ENCODE measurements around the gene TBC1D9. TPM values are rescaled to one million over a fixed set of nuclear protein-coding genes. Genes with fewer than 3 reads are reported as not detected.

TBC1D9 gene
- total RNA-seq, 2 experiments from 2014 or later: 0.20 to 0.33 TPM

- intact Hi-C loops (cut with DNase I, micrococcal nuclease): no loop called here
- TF ChIP-seq CTCF (IDR thresholded peaks at IDR 0.05): no peak
- no peak overlapping the region for H3K27ac Mint-ChIP-seq
- H3K4me1 ChIP-seq (ENCODE audit: insufficient read depth, low read length): no peaks in the 10 kb centered on the region
- H3K36me3 ChIP-seq (ENCODE audit: insufficient read depth, low read length): no peaks in the 10 kb centered on the region
- H3K4me3 ChIP-seq (ENCODE audit: low read length): no peak overlapping the region
- no peaks in the 10 kb centered on the region for H3K4me1 Mint-ChIP-seq (ENCODE audit: low read depth)
- DNase-seq: no peak
- H3K27ac ChIP-seq (ENCODE audit: low read depth in 1 of 2, low read length in 2 of 2): no peak overlapping the region
- CTCF ChIA-PET: no interaction called here
- no peaks in the 10 kb centered on the region for H3K36me3 Mint-ChIP-seq (ENCODE audit: low read depth)
- H3K27me3 Mint-ChIP-seq: peaks cover 18% of the 10 kb centered on the region
- peaks cover 0 to 8% of the 10 kb centered on the region in 2 experiments for H3K27me3 ChIP-seq (ENCODE audit: control insufficient read depth in 1 of 2, insufficient read depth in 2 of 2, low read length in 2 of 2)
- POLR2A ChIA-PET: no interaction called here
- H3K4me3 Mint-ChIP-seq: no peak overlapping the region
- no peaks in the 10 kb centered on the region for H3K9me3 ChIP-seq (ENCODE audit: control insufficient read depth in 1 of 2, insufficient read depth in 1 of 2, low read length in 2 of 2)
- no peaks in the 10 kb centered on the region for H3K9me3 Mint-ChIP-seq
- ATAC-seq (ENCODE audit: poor library complexity): no peak
These were observed 102.3 kb downstream of the TBC1D9 start for GRCh38 chr4:140653718-140654494.

DNA sequence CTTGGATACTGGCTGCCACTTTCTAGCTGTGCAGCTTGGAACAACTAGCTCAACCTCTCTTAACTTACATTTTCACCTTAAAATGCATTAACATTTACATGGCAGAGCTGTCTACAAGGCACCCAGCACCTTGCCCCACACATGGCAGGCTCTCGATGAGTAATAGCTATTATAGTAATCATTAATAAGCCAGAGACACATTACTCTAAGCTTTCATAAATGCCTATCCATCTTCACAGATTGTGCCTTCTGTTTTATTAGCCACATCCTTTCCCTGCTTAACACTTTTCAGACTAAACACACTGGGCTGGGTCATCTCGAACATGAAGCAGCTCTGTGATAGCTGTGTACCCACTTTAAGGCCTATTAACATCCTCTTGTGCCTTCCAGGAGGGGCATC is 103.6 kb downstream of the TBC1D9 start:
- H3K27me3 Mint-ChIP-seq: peaks cover 18% of the 10 kb centered on the region
- POLR2A ChIA-PET: no interaction called here

DNA sequence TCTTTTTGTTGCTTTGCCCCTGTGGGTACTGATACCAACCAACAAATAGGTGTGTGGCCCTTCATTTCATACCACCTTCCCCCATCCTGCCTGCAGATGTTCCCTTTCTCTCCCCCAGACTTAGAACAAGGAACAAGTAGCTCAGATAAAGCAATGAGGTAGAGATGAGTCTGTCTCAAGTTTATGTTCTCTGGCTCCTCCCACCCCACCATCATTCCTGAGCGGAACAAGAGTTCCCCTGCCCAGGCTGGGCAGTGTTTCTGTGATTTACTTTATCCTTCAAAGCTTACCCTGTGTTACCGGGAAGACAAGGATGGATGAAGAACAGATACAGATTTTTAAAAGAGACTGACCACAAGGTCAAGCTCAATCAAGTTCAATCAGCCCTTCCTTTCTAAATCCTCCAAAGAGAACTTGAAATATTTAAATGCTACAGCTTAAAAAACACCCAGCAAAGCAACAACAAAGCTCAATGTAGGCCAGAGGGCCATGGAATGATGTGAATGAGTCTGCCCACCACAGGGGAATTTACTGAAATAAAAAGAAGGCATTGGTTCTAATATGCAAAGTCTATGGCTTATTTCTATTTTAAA is 107.4 kb downstream of the TBC1D9 start:
- Mint-ChIP-seq H3K27ac (no peak overlapping the region), H3K27me3 (peaks cover 14% of the 10 kb centered on the region), H3K4me3 (no peak overlapping the region), H3K36me3 (ENCODE audit: low read depth) (no peaks in the 10 kb centered on the region), H3K4me1 (ENCODE audit: low read depth) (no peaks in the 10 kb centered on the region), H3K9me3 (no peaks in the 10 kb centered on the region)
- CTCF ChIA-PET: no interaction called here
- no peaks in the 10 kb centered on the region for H3K4me1 ChIP-seq (ENCODE audit: insufficient read depth, low read length)
- H3K27ac ChIP-seq (ENCODE audit: low read depth in 1 of 2, low read length in 2 of 2): no peak overlapping the region
- no peaks in the 10 kb centered on the region for H3K36me3 ChIP-seq (ENCODE audit: insufficient read depth, low read length)
- TF ChIP-seq CTCF (IDR thresholded peaks at IDR 0.05): no peak
- no peak for DNase-seq
- intact Hi-C loops (cut with DNase I, micrococcal nuclease): no loop called here
- peaks cover 0 to 7% of the 10 kb centered on the region in 2 experiments for H3K27me3 ChIP-seq (ENCODE audit: control insufficient read depth in 1 of 2, insufficient read depth in 2 of 2, low read length in 2 of 2)
- POLR2A ChIA-PET: no interaction called here
- H3K9me3 ChIP-seq (ENCODE audit: control insufficient read depth in 1 of 2, insufficient read depth in 1 of 2, low read length in 2 of 2): no peaks in the 10 kb centered on the region
- no peak for ATAC-seq (ENCODE audit: poor library complexity)
- H3K4me3 ChIP-seq (ENCODE audit: low read length): no peak overlapping the region

More for the DNA sequence above, 103.6 kb downstream of the TBC1D9 start:
- H3K36me3 Mint-ChIP-seq (ENCODE audit: low read depth): no peaks in the 10 kb centered on the region
- Histone ChIP-seq H3K9me3 (ENCODE audit: control insufficient read depth in 1 of 2, insufficient read depth in 1 of 2, low read length in 2 of 2) (no peaks in the 10 kb centered on the region), H3K27me3 (ENCODE audit: control insufficient read depth in 1 of 2, insufficient read depth in 2 of 2, low read length in 2 of 2) (peaks cover 0 to 8% of the 10 kb centered on the region in 2 experiments), H3K36me3 (ENCODE audit: insufficient read depth, low read length) (no peaks in the 10 kb centered on the region), H3K4me1 (ENCODE audit: insufficient read depth, low read length) (no peaks in the 10 kb centered on the region), H3K27ac (ENCODE audit: low read depth in 1 of 2, low read length in 2 of 2) (no peak overlapping the region), H3K4me3 (ENCODE audit: low read length) (no peak overlapping the region)
- no peak for TF ChIP-seq CTCF (IDR thresholded peaks at IDR 0.05)
- H3K4me3 Mint-ChIP-seq: no peak overlapping the region
- ATAC-seq (ENCODE audit: poor library complexity) (no peak), DNase-seq (no peak)
- intact Hi-C loops (cut with DNase I, micrococcal nuclease): no loop called here
- CTCF ChIA-PET: no interaction called here
- H3K27ac Mint-ChIP-seq: no peak overlapping the region
- no peaks in the 10 kb centered on the region for H3K4me1 Mint-ChIP-seq (ENCODE audit: low read depth)
- H3K9me3 Mint-ChIP-seq: no peaks in the 10 kb centered on the region

All from CD4-positive, alpha-beta T cell (primary cell).